BLaER1 treated with 17β-estradiol and CSF1 and Interleukin-3, amounts not matched to agents 10 nM and 100 nM (cell line): Measurements from ENCODE around the gene INSRR.

ENCODE experiments used
- H3K27ac ChIP-seq, 11 experiments: shearing (Covaris generic); formaldehyde crosslinking; 2 replicates each; pipeline ENCODE4 v1.8.1; 2022
- H3K27me3 ChIP-seq, 11 experiments: shearing (Covaris generic); formaldehyde crosslinking; 2 replicates each; pipeline ENCODE4 v1.8.1; 2022
- H3K36me3 ChIP-seq, 11 experiments: shearing (Covaris generic); formaldehyde crosslinking; 2 replicates each; pipeline ENCODE4 v1.8.1; 2022
- H3K4me1 ChIP-seq, 10 experiments: shearing (Covaris generic); formaldehyde crosslinking; 2 replicates each; pipeline ENCODE4 v1.8.1; 2022
- H3K4me2 ChIP-seq, 11 experiments: shearing (Covaris generic); formaldehyde crosslinking; 2 replicates each; pipeline ENCODE4 v1.8.1; 2022
- H3K4me3 ChIP-seq, 10 experiments: shearing (Covaris generic); formaldehyde crosslinking; 2 replicates each; pipeline ENCODE4 v1.8.1; 2022
- H3K9ac ChIP-seq, 11 experiments: shearing (Covaris generic); formaldehyde crosslinking; 2 replicates each; pipeline ENCODE4 v1.8.1; 2022
- H3K9me3 ChIP-seq, 11 experiments: shearing (Covaris generic); formaldehyde crosslinking; replicated peaks in 1 of 11; 2 replicates each; pipeline ENCODE4 v1.8.1; 2022
- H4K20me1 ChIP-seq, 11 experiments: shearing (Covaris generic); formaldehyde crosslinking; 2 replicates each; pipeline ENCODE4 v1.8.1; 2022
- Cebpa-rat ChIP-seq, 11 experiments: shearing (Covaris generic); IDR thresholded peaks; 2 replicates each; pipeline ENCODE4 v1.8.1; 2022

INSRR gene

GRCh38 chr1:156803086-156803851 lies 55.6 kb downstream of the INSRR start:
- no peak for TF ChIP-seq Cebpa-rat (IDR thresholded peaks at IDR 0.05)

GRCh38 chr1:156802421-156802935 lies 56.4 kb downstream of the INSRR start:
- peak overlapping the region in 1 of 11 experiments; percentile 29; a peak in 1 of 22 replicates for H3K9ac ChIP-seq
- peaks cover 0 to 27% (median 6%) of the 10 kb centered on the region in 11 experiments; a peak in 12 of 22 replicates for H4K20me1 ChIP-seq
- TF ChIP-seq Cebpa-rat (IDR thresholded peaks at IDR 0.05) = no peak
- peaks cover 45 to 65% (median 54%) of the 10 kb centered on the region in 11 experiments for H3K36me3 ChIP-seq
- H3K9me3 ChIP-seq = no peaks in the 10 kb centered on the region
- H3K4me3 ChIP-seq = no peak overlapping the region
- H3K27me3 ChIP-seq = no peaks in the 10 kb centered on the region
- H3K4me2 ChIP-seq = peak overlapping the region in 8 of 11 experiments; percentile 19 to 92 (median 63); a peak in 14 of 22 replicates
- peaks cover 45 to 70% (median 55%) of the 10 kb centered on the region in 10 experiments for H3K4me1 ChIP-seq
- H3K27ac ChIP-seq = no peak overlapping the region

More at GRCh38 chr1:156803086-156803851, 55.6 kb downstream of the INSRR start:
- no peaks in the 10 kb centered on the region for H3K9me3 ChIP-seq
- H3K36me3 ChIP-seq = peaks cover 37 to 58% (median 46%) of the 10 kb centered on the region in 11 experiments
- peak overlapping the region; percentile 19 to 94 (median 64); a peak in 21 of 22 replicates for H3K4me2 ChIP-seq
- H3K27me3 ChIP-seq = no peaks in the 10 kb centered on the region
- peak overlapping the region in 5 of 11 experiments; percentile 10 to 83 (median 66); a peak in 10 of 22 replicates for H3K27ac ChIP-seq
- no peak overlapping the region for H3K4me3 ChIP-seq
- H3K9ac ChIP-seq = peak overlapping the region in 7 of 11 experiments; percentile 1 to 33 (median 23); a peak in 4 of 22 replicates
- peaks cover 0 to 21% (median 4%) of the 10 kb centered on the region in 11 experiments; a peak in 9 of 22 replicates for H4K20me1 ChIP-seq
- H3K4me1 ChIP-seq = peaks cover 53 to 78% (median 63%) of the 10 kb centered on the region in 10 experiments

- Histone ChIP-seq H3K36me3 (peaks cover 53 to 70% (median 63%) of the 10 kb centered on the region in 11 experiments), H3K4me2 (peak overlapping the region in 10 of 11 experiments; percentile 11 to 92 (median 18); a peak in 15 of 22 replicates), H3K4me3 (no peak overlapping the region)
These were observed 57.4 kb downstream of the INSRR start for GRCh38 chr1:156801409-156802121.

GRCh38 chr1:156797212-156797871 lies 61.6 kb downstream of the INSRR start:
- Histone ChIP-seq H3K4me2 (no peak overlapping the region), H3K4me1 (peaks cover 4 to 19% (median 17%) of the 10 kb centered on the region in 10 experiments; a peak in 18 of 20 replicates), H3K4me3 (no peak overlapping the region), H3K9ac (no peak overlapping the region), H3K27me3 (no peaks in the 10 kb centered on the region), H3K27ac (no peak overlapping the region), H3K9me3 (no peaks in the 10 kb centered on the region), H4K20me1 (peaks cover 15 to 60% (median 33%) of the 10 kb centered on the region in 11 experiments; a peak in 18 of 22 replicates), H3K36me3 (peaks cover 95 to 100% (median 98%) of the 10 kb centered on the region in 11 experiments)
- no peak for TF ChIP-seq Cebpa-rat (IDR thresholded peaks at IDR 0.05)

More at GRCh38 chr1:156801409-156802121, 57.4 kb downstream of the INSRR start:
- no peak for TF ChIP-seq Cebpa-rat (IDR thresholded peaks at IDR 0.05)
- H3K4me1 ChIP-seq = peaks cover 42 to 61% (median 48%) of the 10 kb centered on the region in 10 experiments
- H3K27ac ChIP-seq = no peak overlapping the region
- H3K9me3 ChIP-seq = no peaks in the 10 kb centered on the region
- no peaks in the 10 kb centered on the region for H3K27me3 ChIP-seq
- H4K20me1 ChIP-seq = peaks cover 7 to 34% (median 13%) of the 10 kb centered on the region in 11 experiments; a peak in 17 of 22 replicates
- H3K9ac ChIP-seq = peak overlapping the region in 2 of 11 experiments; percentile 7 to 17; a peak in 2 of 22 replicates

GRCh38 chr1:156796340-156797097 lies 62.4 kb downstream of the INSRR start:
- Histone ChIP-seq H3K9ac (0 out of 22 replicates have a peak overlapping the region, but pooled peaks of 1 of the 11 experiments have one; percentile 4), H3K9me3 (no peaks in the 10 kb centered on the region), H3K36me3 (peaks cover 97 to 100% (median 100%) of the 10 kb centered on the region in 11 experiments), H3K4me2 (no peak overlapping the region), H4K20me1 (peaks cover 18 to 67% (median 38%) of the 10 kb centered on the region in 11 experiments; a peak in 18 of 22 replicates), H3K4me1 (peaks cover 0 to 10% (median 9%) of the 10 kb centered on the region in 10 experiments; a peak in 17 of 20 replicates), H3K27ac (no peak overlapping the region), H3K4me3 (no peak overlapping the region), H3K27me3 (no peaks in the 10 kb centered on the region)
- TF ChIP-seq Cebpa-rat (IDR thresholded peaks at IDR 0.05) = no peak

GRCh38 chr1:156795787-156796186 lies 63.1 kb downstream of the INSRR start:
- H3K36me3 ChIP-seq = peaks cover 97 to 100% (median 100%) of the 10 kb centered on the region in 11 experiments
- H3K27me3 ChIP-seq = no peaks in the 10 kb centered on the region
- H3K9me3 ChIP-seq = no peaks in the 10 kb centered on the region
- H3K4me3 ChIP-seq = no peak overlapping the region
- peaks cover 18 to 74% (median 45%) of the 10 kb centered on the region in 11 experiments; a peak in 19 of 22 replicates for H4K20me1 ChIP-seq
- no peak overlapping the region for H3K27ac ChIP-seq
- H3K4me2 ChIP-seq = no peak overlapping the region
- TF ChIP-seq Cebpa-rat (IDR thresholded peaks at IDR 0.05) = no peak
- H3K9ac ChIP-seq = peak overlapping the region in 2 of 11 experiments; percentile 3 to 4; a peak in 1 of 22 replicates
- H3K4me1 ChIP-seq = peaks cover 0 to 3% (median 1%) of the 10 kb centered on the region in 10 experiments; a peak in 6 of 20 replicates

GRCh38 chr1:156795374-156795733 lies 63.6 kb downstream of the INSRR start:
- peaks cover 18 to 75% (median 48%) of the 10 kb centered on the region in 11 experiments; a peak in 19 of 22 replicates for H4K20me1 ChIP-seq
- H3K9me3 ChIP-seq = no peaks in the 10 kb centered on the region
- no peaks in the 10 kb centered on the region for H3K27me3 ChIP-seq
- no peaks in the 10 kb centered on the region for H3K4me1 ChIP-seq
- H3K27ac ChIP-seq = no peak overlapping the region
- peak overlapping the region in 3 of 11 experiments; percentile 3 to 6 (median 4); a peak in 1 of 22 replicates for H3K9ac ChIP-seq
- TF ChIP-seq Cebpa-rat (IDR thresholded peaks at IDR 0.05) = no peak
- H3K36me3 ChIP-seq = peaks cover 96 to 100% (median 99%) of the 10 kb centered on the region in 11 experiments
- H3K4me3 ChIP-seq = no peak overlapping the region
- H3K4me2 ChIP-seq = no peak overlapping the region
